ENCODE results near the gene CMC2. TPM values are rescaled to one million over a fixed set of nuclear protein-coding genes. Genes with fewer than 3 reads are reported as not detected.

Gene CMC2
- total RNA-seq, 1 experiment from 2014 or later, result 64.2 TPM

- DNase-seq, result no peak
- no peak overlapping the region for H3K4me2 ChIP-seq (ENCODE audit: insufficient read depth, insufficient read length, low read length)
- H3K36me3 Mint-ChIP-seq (ENCODE audit: insufficient read depth in 1 of 3, low read depth in 3 of 3), result peaks cover 2 to 7% (median 3%) of the 10 kb centered on the region in 3 experiments; a peak in 6 of 7 replicates
- no peaks in the 10 kb centered on the region for H3K79me2 ChIP-seq (ENCODE audit: insufficient read depth, low read length)
- no peak overlapping the region for H3K27ac ChIP-seq (ENCODE audit: insufficient read length, low read depth, low read length)
- no peak overlapping the region for H2BK15ac ChIP-seq (ENCODE audit: low read depth, low read length)
- H3K27ac Mint-ChIP-seq, result no peak overlapping the region; a peak in 2 of 7 replicates
- H2BK12ac ChIP-seq (ENCODE audit: insufficient read length, low read depth, low read length), result no peak overlapping the region
- no peak overlapping the region for H3K9ac ChIP-seq (ENCODE audit: extremely low read depth, insufficient read length, low read length)
- H3K4me1 ChIP-seq (ENCODE audit: insufficient read depth, low read length), result peaks cover 6% of the 10 kb centered on the region; the same call in 1 of the 2 replicates
- no peak overlapping the region for H3K23ac ChIP-seq (ENCODE audit: insufficient read length, low read depth, low read length)
- no peak overlapping the region for H2AK5ac ChIP-seq (ENCODE audit: insufficient read length, low read length)
- no peak overlapping the region for H3K4me3 Mint-ChIP-seq
- TF ChIP-seq, protein P1, sequence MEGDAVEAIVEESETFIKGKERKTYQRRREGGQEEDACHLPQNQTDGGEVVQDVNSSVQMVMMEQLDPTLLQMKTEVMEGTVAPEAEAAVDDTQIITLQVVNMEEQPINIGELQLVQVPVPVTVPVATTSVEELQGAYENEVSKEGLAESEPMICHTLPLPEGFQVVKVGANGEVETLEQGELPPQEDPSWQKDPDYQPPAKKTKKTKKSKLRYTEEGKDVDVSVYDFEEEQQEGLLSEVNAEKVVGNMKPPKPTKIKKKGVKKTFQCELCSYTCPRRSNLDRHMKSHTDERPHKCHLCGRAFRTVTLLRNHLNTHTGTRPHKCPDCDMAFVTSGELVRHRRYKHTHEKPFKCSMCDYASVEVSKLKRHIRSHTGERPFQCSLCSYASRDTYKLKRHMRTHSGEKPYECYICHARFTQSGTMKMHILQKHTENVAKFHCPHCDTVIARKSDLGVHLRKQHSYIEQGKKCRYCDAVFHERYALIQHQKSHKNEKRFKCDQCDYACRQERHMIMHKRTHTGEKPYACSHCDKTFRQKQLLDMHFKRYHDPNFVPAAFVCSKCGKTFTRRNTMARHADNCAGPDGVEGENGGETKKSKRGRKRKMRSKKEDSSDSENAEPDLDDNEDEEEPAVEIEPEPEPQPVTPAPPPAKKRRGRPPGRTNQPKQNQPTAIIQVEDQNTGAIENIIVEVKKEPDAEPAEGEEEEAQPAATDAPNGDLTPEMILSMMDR (conservative IDR thresholded peaks at IDR 0.05), result no peak
- no peak overlapping the region for H2BK20ac ChIP-seq (ENCODE audit: low read depth, low read length, poor library complexity, severe bottlenecking)
- WGBS (ENCODE audit: extremely low coverage, insufficient read length, low lambda C conversion rate), result no CpG with 5 or more reads among the region's 2 CpGs
- no peaks in the 10 kb centered on the region for H3K79me1 ChIP-seq (ENCODE audit: insufficient read depth, low read depth, low read length, poor library complexity, severe bottlenecking)
- H4K8ac ChIP-seq (replicated peaks; ENCODE audit: insufficient read length, low read depth, low read length), result no peak overlapping the region
- no peak overlapping the region for H3K18ac ChIP-seq (ENCODE audit: insufficient read length, low read depth, low read length)
- no peak overlapping the region for H3K14ac ChIP-seq (ENCODE audit: insufficient read depth, low read length)
- peaks cover 4% of the 10 kb centered on the region for H3K27me3 Mint-ChIP-seq (ENCODE audit: low read depth)
- no peaks in the 10 kb centered on the region for H3K9me3 ChIP-seq (ENCODE audit: control insufficient read depth, low read depth, low read length)
- no peak overlapping the region for H3T11ph ChIP-seq (ENCODE audit: low read length)
- no peak overlapping the region for H4K91ac ChIP-seq (ENCODE audit: insufficient read length, low read depth, low read length)
- H4K5ac ChIP-seq (ENCODE audit: insufficient read length, low read depth, low read length), result no peak overlapping the region
- no peak overlapping the region for H3K56ac ChIP-seq (ENCODE audit: insufficient read length, low read depth, low read length)
- no peaks in the 10 kb centered on the region for H3K9me3 Mint-ChIP-seq
- no peaks in the 10 kb centered on the region for H3K27me3 ChIP-seq (ENCODE audit: insufficient read depth, low read length)
- H3K23me2 ChIP-seq (ENCODE audit: insufficient read length, low read depth, low read length, poor library complexity, severe bottlenecking), result no peaks in the 10 kb centered on the region
- H3K4me1 Mint-ChIP-seq, result peaks cover 27 to 32% of the 10 kb centered on the region in 2 experiments
- H2BK5ac ChIP-seq (ENCODE audit: insufficient read length, low read length), result no peak overlapping the region
- no peaks in the 10 kb centered on the region for H4K20me1 ChIP-seq (ENCODE audit: control insufficient read depth, insufficient read depth, insufficient read length)
- no peak overlapping the region for H2BK120ac ChIP-seq (ENCODE audit: low read depth, low read length, poor library complexity, severe bottlenecking)
- no peak overlapping the region for H2AFZ ChIP-seq (ENCODE audit: low read length)
- H3K4ac ChIP-seq (ENCODE audit: low read depth, low read length), result no peak overlapping the region
These were observed 21.1 kb downstream of the CMC2 start for GRCh38 chr16:80985611-80986010.
